Measurements from ENCODE around the gene MBOAT1.
A peak's percentile ranks its signal among the peaks of the same experiment; 100 is the strongest.
"Not testable (repeated sequence)": the region's sequence is repeated elsewhere in the genome, so short reads cannot be mapped to it uniquely, and the experiment has no call there.

Gene MBOAT1, protein sequence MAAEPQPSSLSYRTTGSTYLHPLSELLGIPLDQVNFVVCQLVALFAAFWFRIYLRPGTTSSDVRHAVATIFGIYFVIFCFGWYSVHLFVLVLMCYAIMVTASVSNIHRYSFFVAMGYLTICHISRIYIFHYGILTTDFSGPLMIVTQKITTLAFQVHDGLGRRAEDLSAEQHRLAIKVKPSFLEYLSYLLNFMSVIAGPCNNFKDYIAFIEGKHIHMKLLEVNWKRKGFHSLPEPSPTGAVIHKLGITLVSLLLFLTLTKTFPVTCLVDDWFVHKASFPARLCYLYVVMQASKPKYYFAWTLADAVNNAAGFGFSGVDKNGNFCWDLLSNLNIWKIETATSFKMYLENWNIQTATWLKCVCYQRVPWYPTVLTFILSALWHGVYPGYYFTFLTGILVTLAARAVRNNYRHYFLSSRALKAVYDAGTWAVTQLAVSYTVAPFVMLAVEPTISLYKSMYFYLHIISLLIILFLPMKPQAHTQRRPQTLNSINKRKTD

DNA sequence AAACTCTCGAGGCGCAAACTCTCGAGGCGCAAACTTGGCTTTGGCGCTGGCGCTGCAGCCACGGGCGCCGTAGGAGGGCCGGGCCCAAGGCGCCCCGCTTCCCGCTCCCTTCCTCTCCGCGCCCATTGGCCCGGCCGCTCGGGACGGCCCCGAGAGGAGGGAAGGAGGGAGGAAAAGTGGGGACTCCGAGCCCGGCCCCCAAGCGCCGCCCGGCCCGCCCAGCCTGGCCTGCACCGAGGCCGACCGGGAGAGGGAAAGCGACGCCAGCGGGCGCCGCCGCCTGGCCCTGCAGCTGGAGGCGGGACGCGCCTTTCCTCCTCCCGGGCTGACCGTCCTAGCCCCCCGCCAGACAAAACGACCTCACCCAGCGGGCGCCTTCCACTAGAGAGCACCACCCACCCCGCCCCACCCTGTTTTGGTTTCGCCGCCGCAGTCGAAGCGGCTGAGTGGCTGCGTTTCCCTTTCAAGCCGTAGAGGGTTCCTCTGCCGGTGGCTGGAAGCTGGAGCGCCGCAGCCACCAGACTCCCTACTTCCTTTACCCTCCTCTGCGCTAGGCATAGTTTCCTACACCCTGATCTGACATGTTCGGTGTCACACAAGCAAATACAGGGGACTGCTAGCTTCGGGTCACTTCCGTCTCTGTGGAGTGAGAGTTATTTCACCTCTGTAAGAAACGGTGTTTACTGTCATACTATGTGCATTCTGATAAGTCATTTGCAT, at the start of gene MBOAT1:
TSS of gene MBOAT1 (minus strand) at position 78 of the 720 bp plus-strand sequence. CDS start 235 bp downstream, outside the sequence.
- DNase-seq (ENCODE audit: low spot score), result peak; percentile 85

DNA sequence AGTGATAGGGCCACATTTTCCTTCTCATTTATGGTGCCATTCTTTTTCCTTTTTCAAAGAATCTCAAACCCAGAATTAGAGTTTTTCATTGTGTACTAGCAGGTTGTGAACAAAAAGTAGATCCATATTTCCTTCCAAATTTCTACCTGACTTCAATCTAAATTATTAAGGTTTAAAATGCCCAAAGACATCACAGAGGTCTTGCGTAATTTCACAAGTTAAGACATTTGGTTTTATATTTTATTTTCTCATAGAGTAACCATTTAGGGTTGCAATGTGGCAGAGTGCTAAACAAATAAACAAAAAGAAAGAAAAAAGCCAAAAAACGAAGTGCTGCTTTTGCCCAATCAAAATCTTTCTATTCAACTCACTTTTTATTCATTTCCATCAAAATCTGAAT, 49.4 kb upstream of the MBOAT1 start:
- DNase-seq (ENCODE audit: low spot score), result no peak

DNA sequence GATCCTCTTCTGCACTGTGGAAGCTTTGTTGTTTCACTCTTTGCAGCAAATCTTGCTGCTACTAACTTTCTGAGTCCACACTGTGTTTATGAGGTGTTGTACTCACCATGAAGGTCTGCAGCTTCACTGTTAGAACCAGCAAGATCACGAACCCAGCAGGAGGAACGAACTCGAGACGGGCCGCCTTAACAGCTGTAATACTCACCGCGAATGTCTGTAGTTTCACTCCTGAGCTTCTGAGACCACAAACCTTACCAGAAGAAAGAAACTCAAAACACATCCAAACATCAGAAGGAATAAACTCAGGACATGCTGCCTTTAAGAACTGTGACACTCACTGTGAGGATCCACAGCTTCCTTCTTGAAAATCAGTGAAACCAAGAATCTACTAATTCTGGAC, 48.1 kb upstream of the MBOAT1 start:
- no peak for DNase-seq (ENCODE audit: low spot score)

DNA sequence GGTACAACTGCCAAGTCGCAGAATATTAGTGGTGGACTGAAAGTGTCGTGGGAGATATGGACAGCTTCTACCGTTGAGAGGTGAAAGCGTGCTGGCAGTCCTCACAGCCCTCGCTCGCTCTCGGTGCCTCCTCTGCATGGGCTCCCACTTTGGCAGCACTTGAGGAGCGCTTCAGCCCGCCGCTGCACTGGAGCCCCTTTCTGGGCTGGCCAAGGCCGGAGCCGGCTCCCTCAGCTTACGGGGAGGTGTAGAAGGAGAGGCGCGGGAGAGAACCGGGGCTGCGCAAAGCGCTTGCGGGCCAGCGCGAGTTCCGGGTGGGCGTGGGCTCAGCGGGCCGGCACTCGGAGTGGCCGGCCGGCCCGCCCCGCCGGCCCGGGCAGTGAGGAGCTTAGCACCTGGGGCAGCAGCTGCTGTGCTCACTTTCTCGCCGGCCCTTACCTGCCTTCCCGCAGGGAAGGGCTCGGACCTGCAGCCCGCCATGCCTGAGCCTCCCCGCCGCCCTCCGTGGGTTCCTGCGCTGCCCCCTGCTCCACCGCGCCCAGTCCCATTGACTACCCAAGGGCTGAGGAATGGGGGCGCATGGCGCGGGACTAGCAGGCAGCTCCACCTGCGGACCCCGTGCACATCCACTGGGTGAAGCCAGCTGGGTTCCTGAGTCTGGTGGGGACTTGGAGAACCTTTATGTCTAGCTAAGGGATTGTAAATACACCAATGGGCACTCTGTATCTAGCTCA, 47.2 kb upstream of the MBOAT1 start:
- DNase-seq (ENCODE audit: low spot score), result no peak

DNA sequence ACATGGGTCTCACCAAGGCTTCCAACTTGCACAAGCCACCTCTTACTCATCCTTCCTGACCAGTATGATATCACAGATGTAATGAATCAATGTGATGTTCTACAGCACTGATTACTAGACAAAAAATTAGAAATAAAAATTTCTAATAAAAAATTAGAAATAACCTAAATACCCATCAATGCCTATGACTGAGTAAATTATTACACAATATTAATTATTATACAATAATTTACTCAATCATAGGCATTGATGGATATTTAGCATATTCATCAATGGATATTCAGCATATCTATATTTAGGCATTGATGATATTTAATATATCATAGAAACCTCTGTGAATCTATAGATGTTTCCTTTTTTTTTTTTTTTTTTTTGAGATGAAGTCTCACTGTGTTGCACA, 43.2 kb upstream of the MBOAT1 start:
- no peak for DNase-seq (ENCODE audit: low spot score)

DNA sequence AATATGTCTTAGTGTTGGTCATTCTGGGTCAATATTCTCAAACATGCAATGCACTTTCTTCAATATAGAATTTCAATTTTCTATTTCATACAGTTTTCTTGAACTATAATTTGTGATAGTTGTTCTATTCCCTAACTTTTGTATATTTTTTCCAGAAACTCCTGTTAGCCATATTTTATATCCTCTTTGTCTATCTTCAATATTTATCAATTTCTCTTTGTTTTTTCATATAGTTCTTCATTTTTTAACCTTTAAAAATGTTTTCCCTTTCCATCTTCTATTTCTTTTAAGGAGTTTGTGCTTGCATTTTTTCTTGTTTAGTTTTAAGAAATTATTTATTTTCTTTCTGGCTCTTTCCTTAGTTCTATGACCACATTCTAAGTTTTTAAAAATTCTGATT, 42.0 kb upstream of the MBOAT1 start:
- no peak for DNase-seq (ENCODE audit: low spot score)

DNA sequence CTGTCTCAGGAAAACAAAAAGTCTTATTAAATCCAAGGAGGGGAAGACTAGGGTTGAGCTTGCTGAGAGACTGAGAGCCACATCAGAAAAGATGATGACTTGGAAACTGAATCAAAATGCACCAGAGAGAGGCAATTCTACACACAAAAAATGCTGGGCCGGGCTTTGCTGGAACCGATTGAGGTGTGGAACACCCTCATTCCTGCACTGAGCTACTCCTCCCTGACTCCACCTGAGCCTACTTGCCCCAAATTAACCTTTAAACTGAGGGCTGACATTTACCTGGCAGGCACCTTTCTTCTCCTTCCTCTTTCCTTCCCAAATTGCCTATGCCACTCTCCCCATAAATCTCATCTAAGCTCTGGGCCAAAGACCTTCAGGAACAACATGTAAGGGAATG, 40.8 kb upstream of the MBOAT1 start:
- DNase-seq (ENCODE audit: low spot score), result no peak

DNA sequence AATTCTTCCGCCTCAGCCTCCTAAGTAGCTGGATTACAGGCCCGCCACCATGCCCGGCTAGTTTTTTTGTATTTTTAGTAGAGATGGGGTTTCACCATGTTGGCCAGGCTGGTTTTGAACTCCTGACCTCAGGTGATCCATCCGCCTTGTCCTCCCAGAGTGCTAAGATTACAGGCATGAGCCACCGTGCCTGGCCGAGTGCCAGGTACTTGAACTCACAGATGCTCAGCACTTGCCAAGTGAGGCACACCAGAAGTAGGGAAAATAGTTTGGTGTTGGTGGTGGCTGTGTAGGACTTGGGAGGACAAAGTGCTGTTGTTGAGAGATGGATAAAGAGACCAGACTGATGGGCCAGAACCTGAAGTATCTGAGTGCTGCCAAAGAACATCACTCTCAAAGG, 40.0 kb upstream of the MBOAT1 start:
- no peak for DNase-seq (ENCODE audit: low spot score)

DNA sequence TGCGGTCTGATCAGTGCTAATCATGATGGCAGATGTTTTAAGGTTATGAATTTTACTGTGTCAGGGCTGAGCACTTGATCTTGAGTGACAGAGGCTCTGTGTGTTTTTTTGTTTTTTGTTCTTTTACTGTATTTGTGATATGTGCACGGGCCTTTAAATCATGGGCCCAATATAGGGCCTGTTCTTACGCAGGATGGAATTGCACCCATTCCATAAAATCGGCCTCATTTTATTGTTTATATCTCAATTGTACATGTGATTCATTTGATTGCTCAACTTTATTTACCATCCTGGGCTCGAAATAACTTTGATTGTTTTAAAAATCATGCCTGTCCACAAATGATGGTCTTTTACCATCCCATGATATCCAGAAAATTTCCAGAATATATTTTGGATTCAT, 39.3 kb upstream of the MBOAT1 start:
- no peak for DNase-seq (ENCODE audit: low spot score)

DNA sequence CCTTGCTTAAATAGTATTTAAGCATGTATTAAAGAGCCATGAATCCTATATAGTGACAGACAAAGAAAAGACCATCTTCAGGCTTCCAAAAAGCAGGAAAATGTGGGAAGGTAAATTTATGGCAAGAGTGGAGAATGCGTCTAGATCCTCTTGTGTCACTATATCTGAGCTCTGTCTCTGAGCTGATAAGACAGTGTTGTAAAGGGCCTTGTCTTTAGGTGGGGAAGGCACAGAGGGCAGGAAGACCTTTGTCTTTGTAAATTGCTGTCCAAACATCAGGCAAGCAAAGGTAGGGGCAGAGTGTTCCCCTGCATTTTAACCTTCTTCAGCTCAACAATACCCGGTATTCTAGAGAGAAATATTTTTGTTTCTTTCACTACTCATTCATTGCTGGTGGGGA, 33.9 kb upstream of the MBOAT1 start:
- DNase-seq (ENCODE audit: low spot score), result no peak

DNA sequence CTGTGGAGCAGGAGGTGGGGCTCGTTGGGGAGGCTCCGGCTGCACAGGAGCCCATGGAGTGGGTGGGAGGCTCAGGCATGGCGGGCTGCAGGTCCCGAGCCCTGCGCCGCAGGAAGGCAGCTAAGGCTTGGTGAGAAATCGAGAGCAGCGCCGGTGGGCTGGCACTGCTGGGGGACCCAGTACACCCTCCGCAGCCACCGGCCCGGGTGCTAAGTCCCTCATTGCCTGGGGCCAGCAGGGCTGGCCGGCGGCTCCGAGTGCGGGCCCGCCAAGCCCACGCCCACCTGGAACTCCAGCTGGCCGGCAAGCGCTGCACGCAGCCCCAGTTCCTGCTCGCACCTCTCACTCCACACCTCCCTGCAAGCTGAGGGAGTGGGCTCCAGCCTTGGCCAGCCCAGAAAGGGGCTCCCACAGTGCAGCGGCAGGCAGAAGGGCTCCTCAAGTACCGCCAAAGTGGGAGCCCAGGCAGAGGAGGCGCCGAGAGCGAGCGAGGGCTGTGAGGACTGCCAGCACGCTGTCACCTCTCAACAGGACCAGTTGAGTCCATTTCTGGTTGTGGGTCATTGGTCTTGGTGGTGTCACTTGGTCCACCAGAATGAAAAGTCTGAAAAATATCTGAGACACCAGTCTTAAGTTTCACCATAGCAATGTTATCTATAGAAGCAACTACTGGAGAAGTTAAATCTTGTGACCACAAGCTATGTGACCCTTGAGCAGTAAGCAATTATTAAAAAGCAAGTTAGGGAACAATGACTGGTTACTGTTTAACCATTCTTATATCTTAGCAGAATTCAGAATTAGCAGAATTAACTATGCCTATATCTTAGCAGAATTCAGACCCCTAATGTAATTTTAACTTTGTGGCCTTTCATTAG, 32.8 kb upstream of the MBOAT1 start:
- not testable (repeated sequence) for DNase-seq (ENCODE audit: low spot score)

DNA sequence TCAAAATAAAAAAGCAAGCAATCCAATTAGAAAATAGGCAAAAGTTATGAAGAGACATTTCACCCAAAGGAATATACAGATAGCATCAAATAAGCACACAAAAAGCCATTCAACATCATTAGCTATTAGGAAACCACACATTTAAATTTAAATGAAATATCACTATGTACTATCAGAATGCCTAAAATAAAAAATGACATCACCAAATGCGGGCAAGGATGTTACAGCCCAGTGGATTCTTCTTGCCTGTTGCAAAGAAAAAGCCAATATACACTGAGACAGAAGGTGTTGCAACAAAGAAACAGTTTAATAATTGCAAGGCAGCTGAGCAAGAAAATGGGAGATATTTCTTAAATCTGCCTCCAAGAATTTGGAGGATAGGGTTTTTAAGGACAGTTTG, 31.0 kb upstream of the MBOAT1 start:
- no peak for DNase-seq (ENCODE audit: low spot score)

DNA sequence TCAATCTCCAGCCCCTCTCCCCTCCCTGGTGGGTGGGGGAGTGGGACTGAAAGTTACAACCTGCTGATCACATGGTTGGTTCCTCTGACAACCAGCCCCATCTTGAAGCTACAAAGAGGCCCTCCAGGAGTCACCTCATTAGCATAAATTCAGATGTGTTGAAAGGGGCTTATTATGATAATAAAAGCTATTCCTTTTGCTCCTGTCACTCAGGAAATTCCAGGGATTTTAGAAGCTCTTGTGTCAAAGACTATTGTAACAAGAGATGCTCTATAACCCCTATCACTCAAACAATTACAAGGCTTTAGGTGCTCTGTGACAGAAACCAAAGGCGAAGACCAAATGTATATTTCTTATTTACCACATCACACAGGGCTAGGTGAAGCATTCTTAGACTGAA, 30.1 kb upstream of the MBOAT1 start:
- no peak for DNase-seq (ENCODE audit: low spot score)

DNA sequence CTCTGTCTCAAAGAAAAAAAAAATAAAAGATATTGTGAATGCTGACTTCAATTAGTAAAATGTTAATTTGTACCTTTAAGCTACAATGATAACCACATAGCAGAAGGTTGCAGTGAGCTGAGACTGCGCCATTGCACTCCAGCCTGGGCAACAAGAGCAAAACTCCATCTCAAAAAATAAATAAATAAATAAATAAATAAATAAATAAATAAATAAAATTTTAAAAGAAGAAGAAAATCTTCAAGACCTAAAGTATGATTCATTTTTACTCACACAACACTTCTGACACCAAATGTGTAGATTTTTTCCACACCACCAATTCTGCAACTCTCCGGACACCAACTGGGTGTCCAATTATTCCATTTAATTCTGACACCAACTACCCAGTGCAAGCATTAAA, 28.8 kb upstream of the MBOAT1 start:
- DNase-seq (ENCODE audit: low spot score), result no peak

DNA sequence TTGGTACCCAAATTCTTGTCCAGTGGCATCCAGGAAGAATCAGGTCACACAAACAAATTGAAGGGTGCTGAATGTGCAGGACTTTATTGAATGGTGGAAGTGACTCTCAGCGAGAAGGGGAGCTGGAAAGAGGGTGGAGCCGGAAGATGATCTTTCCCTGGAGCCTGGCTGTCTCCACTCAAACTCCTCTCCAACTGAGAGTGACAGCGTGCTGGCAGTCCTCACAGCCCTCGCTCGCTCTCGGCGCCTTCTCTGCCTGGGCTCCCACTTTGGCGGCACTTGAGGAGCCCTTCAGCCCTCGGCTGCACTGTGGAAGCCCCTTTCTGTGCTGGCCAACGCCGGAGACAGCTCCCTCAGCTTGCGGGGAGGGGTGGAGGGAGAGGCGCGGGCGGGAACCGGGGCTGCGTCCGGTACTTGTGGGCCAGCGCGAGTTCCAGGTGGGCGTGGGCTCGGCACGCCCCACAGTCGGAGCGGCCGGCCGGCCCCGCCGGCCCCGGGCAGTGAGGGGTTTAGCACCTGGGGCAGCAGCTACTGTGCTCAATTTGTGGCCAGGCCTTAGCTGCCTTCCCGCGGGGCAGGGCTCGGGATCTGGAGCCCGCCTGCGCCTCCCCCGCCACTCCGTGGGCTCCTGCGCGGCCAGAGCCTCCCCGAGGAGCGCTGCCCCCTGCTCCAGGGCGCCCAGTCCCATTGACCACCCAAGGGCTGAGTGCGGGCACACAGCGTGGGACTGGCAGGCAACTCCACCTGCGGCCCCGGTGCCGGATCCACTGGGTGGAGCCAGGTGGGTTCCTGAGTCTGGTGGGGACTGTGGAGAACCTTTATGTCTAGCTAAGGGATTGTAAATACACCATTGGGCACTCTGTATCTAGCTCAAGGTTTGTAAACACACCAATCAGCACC, 26.7 kb upstream of the MBOAT1 start:
- DNase-seq (ENCODE audit: low spot score), result no peak

DNA sequence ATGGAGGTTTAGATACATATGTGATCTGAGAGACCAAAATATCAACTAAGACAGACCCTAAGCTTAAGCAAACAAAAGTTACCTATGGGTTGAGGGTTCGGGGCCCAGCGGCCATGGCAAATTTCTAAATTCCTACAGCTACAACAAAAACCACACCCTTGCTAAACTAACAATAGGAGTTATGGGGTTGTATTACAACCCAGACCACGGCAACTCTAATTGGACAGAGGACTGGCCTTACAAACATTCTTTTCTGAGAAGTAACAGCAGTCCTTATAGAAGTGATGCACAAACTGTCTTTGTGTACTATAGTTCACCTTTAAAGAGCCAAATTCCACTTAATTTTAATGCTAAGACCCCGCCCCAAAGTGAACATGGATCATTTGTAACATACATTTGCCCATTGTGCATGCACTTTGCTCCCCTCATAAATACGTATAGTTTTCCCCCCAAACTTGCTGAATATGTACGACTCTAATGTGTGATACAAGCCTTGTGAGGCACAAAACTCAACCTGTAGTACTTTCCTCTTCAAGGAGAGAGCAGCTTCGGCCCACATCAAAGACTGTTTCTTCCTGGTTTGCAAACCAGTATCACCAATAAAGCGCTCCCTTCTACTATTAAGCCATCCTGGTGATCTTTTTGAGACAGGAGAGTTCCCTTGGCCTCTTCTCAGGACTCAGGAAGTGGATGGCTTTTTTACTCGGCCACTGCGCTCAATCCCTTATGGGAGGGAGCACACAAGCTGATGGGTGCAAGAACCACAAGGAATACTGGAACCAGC, 25.6 kb upstream of the MBOAT1 start:
- DNase-seq (ENCODE audit: low spot score), result no peak

DNA sequence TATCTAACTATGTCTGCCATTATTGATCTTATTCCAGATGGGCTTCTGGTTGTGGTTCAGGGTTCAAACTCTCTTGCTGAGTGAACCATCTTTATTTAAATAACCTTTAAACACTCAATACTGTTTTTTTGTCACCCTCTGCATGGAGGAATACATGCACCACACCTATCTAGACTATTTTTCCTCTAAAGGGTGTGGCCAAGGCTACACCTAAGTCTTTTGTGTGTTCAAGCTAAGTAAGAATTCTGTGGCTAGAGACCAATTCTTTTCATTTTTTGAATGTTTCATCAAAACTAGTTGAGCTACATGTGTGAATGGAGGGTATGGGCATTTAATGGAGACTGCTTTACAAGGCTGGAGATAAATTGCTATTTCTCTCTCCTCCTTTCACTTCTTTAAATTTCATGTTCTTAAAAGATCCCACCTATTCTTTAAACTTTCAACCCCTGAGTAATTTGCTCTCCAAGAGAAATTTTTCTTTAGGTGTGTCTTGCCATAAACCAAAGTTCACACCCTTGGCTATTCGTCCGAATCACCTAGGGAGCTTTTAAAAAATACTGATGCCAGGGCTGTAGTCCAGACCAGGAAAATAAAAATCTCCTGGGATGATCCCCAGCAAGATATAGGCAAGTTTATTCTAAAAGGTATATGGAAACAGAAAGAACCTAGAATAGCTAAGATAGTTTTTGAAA, 24.8 kb upstream of the MBOAT1 start:
- DNase-seq (ENCODE audit: low spot score), result no peak

DNA sequence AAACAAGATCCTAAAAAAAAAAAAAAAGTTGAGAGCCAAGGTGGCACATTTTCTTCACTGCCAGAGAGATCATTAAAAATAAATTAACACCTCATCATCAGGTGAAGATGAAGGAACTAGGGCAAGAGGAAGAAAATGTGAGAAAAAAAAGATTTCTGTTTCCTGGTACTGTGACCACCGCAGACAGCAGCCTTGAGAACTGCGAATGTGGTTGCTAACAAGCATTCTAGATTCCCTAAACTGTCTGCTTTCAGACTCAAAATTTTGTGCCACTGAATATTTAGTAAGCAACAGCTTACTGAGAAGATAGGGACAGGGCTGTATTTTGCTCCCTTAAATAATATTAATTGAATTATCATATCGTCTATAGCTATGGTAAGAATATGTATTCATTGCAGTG, 24.1 kb upstream of the MBOAT1 start:
- DNase-seq (ENCODE audit: low spot score), result no peak

DNA sequence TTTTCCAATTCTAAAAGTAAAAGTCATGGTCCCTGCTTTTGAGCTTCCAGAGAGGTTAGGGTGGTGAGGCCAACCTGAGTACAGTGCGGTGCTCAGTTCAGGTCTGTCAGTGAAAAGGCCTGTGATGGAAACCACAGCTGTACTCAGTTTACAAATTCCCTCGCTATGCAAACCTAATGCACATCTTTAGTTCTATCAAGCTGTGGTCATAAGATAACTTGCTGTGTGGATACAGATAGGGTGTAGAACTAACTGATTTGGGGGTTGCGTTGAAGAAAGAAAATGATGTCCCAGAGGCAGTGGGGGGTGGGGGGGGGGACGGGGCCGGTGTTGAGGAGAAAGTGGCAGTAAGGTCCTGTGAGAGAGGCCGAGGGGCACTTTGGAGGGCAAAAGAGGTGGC, 22.8 kb upstream of the MBOAT1 start:
- no peak for DNase-seq (ENCODE audit: low spot score)
